ENCODE measurements around the gene KCNJ10.

DNA sequence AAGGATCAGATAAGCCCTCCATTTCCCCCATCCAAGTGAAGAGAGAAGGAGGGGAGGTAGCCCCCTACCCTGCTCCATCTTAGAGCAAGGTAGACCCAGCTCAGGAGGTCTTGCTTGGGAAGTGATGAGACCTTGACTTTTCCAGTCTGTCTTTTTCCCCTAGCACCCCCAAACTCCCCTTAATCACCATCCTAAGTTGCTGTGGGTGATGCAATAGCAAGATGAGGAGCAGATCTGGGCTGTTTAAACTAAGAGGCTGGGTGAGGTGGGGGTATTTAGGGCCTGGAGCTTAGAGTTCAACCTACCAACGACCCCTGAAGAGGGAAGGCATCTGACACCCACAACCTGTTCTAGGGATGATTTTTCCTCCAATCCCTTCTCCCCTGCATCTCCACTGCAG is 47.3 kb upstream of the KCNJ10 start:
- TF ChIP-seq, protein P1, sequence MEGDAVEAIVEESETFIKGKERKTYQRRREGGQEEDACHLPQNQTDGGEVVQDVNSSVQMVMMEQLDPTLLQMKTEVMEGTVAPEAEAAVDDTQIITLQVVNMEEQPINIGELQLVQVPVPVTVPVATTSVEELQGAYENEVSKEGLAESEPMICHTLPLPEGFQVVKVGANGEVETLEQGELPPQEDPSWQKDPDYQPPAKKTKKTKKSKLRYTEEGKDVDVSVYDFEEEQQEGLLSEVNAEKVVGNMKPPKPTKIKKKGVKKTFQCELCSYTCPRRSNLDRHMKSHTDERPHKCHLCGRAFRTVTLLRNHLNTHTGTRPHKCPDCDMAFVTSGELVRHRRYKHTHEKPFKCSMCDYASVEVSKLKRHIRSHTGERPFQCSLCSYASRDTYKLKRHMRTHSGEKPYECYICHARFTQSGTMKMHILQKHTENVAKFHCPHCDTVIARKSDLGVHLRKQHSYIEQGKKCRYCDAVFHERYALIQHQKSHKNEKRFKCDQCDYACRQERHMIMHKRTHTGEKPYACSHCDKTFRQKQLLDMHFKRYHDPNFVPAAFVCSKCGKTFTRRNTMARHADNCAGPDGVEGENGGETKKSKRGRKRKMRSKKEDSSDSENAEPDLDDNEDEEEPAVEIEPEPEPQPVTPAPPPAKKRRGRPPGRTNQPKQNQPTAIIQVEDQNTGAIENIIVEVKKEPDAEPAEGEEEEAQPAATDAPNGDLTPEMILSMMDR (conservative IDR thresholded peaks at IDR 0.05; ENCODE audit: low read length) = no peak
- TF ChIP-seq EZH2phosphoT487 (IDR thresholded peaks at IDR 0.05; ENCODE audit: borderline replicate concordance, low read depth, low read length) = no peak
